K562 (cell line): Measurements from ENCODE around the gene APOM. TPM values are rescaled to one million over a fixed set of nuclear protein-coding genes. Genes with fewer than 3 reads are reported as not detected.

Experiments used
- ADNP ChIP-seq: fragments of 200-800 bp; sonication (Bioruptor generic); IDR thresholded peaks from 2 replicates; pipeline ENCODE4 v1.6.1; 2016; ENCODE audit warnings: missing genetic modification characterization, missing compliant biosample characterization
- BRCA1 ChIP-seq, 2 experiments: fragments of 450-650 bp in 1 of 2; sonication (generic) in 1 of 2; formaldehyde crosslinking in 1 of 2; IDR thresholded peaks; 2 replicates each; pipeline versions ENCODE4 v1.5.0 to v1.6.1; 2017 to 2020; ENCODE audit warnings: mild to moderate bottlenecking in 1 of 2, missing genetic modification reagents in 1 of 2
- HDAC1 ChIP-seq, 2 experiments: fragments of 450-650 bp; IDR thresholded peaks; 2 replicates each; pipeline ENCODE4 v1.6.1; 2016 to 2017; ENCODE audit warnings: inconsistent platforms in 1 of 2, mild to moderate bottlenecking in 1 of 2, moderate library complexity in 1 of 2
- HDAC3 ChIP-seq: fragments of 450-650 bp; IDR thresholded peaks from 2 replicates; pipeline ENCODE4 v1.6.1; 2018; ENCODE audit warnings: borderline replicate concordance, mild to moderate bottlenecking, moderate library complexity; ENCODE audit not compliant: partially characterized antibody
- HMGN3 ChIP-seq: IDR thresholded peaks from 2 replicates; pipeline ENCODE4 v1.6.1; 2011; ENCODE audit warnings: borderline replicate concordance, low read depth, mild to moderate bottlenecking, mixed read lengths, low read length; ENCODE audit not compliant: insufficient read length; ENCODE audit errors: extremely low read depth
- KDM1A ChIP-seq, 2 experiments: fragments of 450-650 bp; IDR thresholded peaks; 2 replicates each; pipeline ENCODE4 v1.6.1; 2016; ENCODE audit warnings: mild to moderate bottlenecking in 2 of 2
- MEF2D ChIP-seq: conservative IDR thresholded peaks from 2 replicates; pipeline ENCODE4 v1.6.1; 2016; ENCODE audit warnings: low read depth, missing genetic modification characterization, missing compliant biosample characterization
- MIER1 ChIP-seq: fragments of 450-650 bp; IDR thresholded peaks from 2 replicates; pipeline ENCODE4 v1.6.1; 2016; ENCODE audit warnings: antibody characterized with exemption, mild to moderate bottlenecking, low read depth
- MITF ChIP-seq: IDR thresholded peaks from 2 replicates; pipeline ENCODE4 v1.6.1; 2014; ENCODE audit warnings: antibody characterized with exemption
- PRMT5 ChIP-seq: sonication (generic); formaldehyde crosslinking; IDR thresholded peaks from 2 replicates; pipeline ENCODE4 v1.5.0; 2020; ENCODE audit warnings: missing genetic modification reagents
- SOX6 ChIP-seq: fragments of 450-650 bp; IDR thresholded peaks from 2 replicates; pipeline ENCODE4 v1.6.1; 2014; ENCODE audit warnings: mild to moderate bottlenecking
- SRSF1 ChIP-seq: fragments of 200-400 bp; formaldehyde crosslinking; IDR thresholded peaks from 2 replicates; pipeline ENCODE4 v1.6.1; 2017; ENCODE audit warnings: mild to moderate bottlenecking, low read depth, low read length, moderate library complexity
- TAF9B ChIP-seq: fragments of 450-650 bp; IDR thresholded peaks from 2 replicates; pipeline ENCODE4 v1.6.1; 2018; ENCODE audit warnings: mild to moderate bottlenecking; ENCODE audit not compliant: partially characterized antibody
- TBP ChIP-seq: optimal IDR thresholded peaks from 2 replicates; pipeline ENCODE3; 2011; ENCODE audit warnings: low read depth, low read length, improper control_type of control experiment
- THRAP3 ChIP-seq: fragments of 450-650 bp; IDR thresholded peaks from 2 replicates; pipeline ENCODE4 v1.6.1; 2016; ENCODE audit warnings: mild to moderate bottlenecking, inconsistent platforms, borderline replicate concordance
- ZBTB8A ChIP-seq: fragments of 450-650 bp; IDR thresholded peaks from 2 replicates; pipeline ENCODE4 v1.6.1; 2018; ENCODE audit warnings: mild to moderate bottlenecking, moderate library complexity; ENCODE audit not compliant: partially characterized antibody
- ZC3H8 ChIP-seq: fragments of 450-650 bp; IDR thresholded peaks from 2 replicates; pipeline ENCODE4 v1.6.1; 2017
- ZNF146 ChIP-seq: IDR thresholded peaks from one replicate; pipeline ENCODE4 v1.6.1; 2018; ENCODE audit warnings: missing compliant biosample characterization; ENCODE audit not compliant: unreplicated experiment
- ZNF232 ChIP-seq: sonication (generic); formaldehyde crosslinking; IDR thresholded peaks from 2 replicates; pipeline ENCODE4 v1.8.0; 2022; ENCODE audit warnings: mild to moderate bottlenecking, missing genetic modification reagents
- polyA plus RNA-seq, 8 experiments: library from polyadenylated mRNA; depleted of rRNA in 4 of 8; stranded (reverse) in 5 of 8; unstranded in 3 of 8; fragments of >200 nt; fragmentation: Nextera tagmentation in 2 of 8; fragmentation: Illumina TruSeq in 1 of 8; extraction: Ambion mirVana in 2 of 8; extraction: Trizol in 1 of 8; gene quantifications; 2 replicates each; pipeline versions ENCODE4 v1.2.1 to v1.2.3, GENCODE V29; 2011 to 2014; ENCODE audit warnings: inconsistent platforms in 1 of 8, missing spikeins in 1 of 8
- total RNA-seq, 7 experiments: library from RNA; depleted of rRNA in 6 of 7; stranded (reverse); fragments of >200 nt in 6 of 7; fragmentation: Illumina TruSeq in 2 of 7; extraction: Trizol in 2 of 7; gene quantifications; 2 replicates each; pipeline versions ENCODE4 v1.2.1 to v1.2.3, GENCODE V29; 2011 to 2021; ENCODE audit warnings: low replicate concordance in 1 of 7
- TF ChIP-seq, protein P1 (sequence below): fragments of 150-350 bp; conservative IDR thresholded peaks from 2 replicates; pipeline ENCODE4 v1.6.1; 2014; ENCODE audit warnings: low read length
- TF ChIP-seq, protein P2 (sequence below), 2 experiments: fragments of 450-650 bp; conservative IDR thresholded peaks; 2 replicates each; pipeline ENCODE4 v1.6.1; 2017; ENCODE audit warnings: mild to moderate bottlenecking in 2 of 2, moderate library complexity in 2 of 2
- TF ChIP-seq, protein P3 (sequence below), 2 experiments: fragments of 450-650 bp in 1 of 2; sonication (generic) in 1 of 2; formaldehyde crosslinking; conservative IDR thresholded peaks; 2 replicates each; pipeline versions ENCODE4 v1.4.0 to v1.8.1; 2020 to 2022; ENCODE audit warnings: mild to moderate bottlenecking in 1 of 2, missing genetic modification reagents in 1 of 2

The APOM gene
- total and polyA plus RNA-seq, 9 of the 15 experiments (the other 6 are each of a cell fraction or from before 2014, with no cell fraction given): 5.7 to 24.3 (median 10.4) TPM

DNA sequence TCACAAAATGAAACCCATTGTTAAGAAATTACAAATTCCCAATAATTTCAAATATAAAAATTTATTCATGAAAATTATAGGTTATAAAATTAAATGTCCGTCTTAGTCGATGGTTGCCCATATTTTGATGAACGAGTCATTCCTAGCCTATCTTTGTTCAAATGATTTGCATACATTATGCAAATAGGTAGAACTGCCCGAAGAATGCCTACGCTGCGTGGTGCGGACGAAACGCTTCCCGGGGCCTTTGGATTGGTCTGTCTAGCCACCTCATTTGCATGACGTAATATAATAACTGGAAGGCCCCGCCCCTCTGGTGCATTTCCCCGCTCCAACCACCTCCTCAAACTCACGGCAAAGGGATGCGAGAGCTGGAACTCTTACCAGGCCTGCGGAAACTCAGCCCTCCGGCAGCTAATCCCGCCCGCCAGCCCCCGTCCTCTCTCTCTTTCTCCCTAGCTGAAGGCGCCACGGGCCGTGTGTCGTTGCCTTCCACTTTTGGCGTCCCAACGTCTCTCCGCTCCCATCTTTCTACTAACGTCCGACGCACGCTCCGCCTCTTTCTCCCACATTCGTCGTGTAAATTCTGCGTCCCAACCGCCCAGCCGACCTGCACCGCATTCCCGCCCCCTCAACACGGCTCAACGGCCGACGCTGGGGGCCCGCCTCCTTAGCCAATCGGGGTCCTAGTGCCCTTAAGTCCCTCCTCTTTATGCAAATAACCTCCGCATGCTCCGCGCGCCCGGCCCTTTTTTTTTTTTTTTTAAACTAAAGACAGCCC, 35.7 kb upstream of the APOM start (continued):
- TF ChIP-seq, protein P1, sequence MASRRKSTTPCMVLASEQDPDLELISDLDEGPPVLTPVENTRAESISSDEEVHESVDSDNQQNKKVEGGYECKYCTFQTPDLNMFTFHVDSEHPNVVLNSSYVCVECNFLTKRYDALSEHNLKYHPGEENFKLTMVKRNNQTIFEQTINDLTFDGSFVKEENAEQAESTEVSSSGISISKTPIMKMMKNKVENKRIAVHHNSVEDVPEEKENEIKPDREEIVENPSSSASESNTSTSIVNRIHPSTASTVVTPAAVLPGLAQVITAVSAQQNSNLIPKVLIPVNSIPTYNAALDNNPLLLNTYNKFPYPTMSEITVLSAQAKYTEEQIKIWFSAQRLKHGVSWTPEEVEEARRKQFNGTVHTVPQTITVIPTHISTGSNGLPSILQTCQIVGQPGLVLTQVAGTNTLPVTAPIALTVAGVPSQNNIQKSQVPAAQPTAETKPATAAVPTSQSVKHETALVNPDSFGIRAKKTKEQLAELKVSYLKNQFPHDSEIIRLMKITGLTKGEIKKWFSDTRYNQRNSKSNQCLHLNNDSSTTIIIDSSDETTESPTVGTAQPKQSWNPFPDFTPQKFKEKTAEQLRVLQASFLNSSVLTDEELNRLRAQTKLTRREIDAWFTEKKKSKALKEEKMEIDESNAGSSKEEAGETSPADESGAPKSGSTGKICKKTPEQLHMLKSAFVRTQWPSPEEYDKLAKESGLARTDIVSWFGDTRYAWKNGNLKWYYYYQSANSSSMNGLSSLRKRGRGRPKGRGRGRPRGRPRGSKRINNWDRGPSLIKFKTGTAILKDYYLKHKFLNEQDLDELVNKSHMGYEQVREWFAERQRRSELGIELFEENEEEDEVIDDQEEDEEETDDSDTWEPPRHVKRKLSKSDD: 0 out of 2 replicates have a peak, but pooled peaks have one; percentile 20
- TF ChIP-seq TAF9B: peak; percentile 88
- no peak for TF ChIP-seq MIER1
- no peak for TF ChIP-seq ZBTB8A
- no peak for TF ChIP-seq SRSF1
- peak in 1 of 2 experiments; percentile 93; a peak in 2 of 4 replicates for TF ChIP-seq HDAC1 (IDR thresholded peaks at IDR 0.05)
- TF ChIP-seq, protein P2, sequence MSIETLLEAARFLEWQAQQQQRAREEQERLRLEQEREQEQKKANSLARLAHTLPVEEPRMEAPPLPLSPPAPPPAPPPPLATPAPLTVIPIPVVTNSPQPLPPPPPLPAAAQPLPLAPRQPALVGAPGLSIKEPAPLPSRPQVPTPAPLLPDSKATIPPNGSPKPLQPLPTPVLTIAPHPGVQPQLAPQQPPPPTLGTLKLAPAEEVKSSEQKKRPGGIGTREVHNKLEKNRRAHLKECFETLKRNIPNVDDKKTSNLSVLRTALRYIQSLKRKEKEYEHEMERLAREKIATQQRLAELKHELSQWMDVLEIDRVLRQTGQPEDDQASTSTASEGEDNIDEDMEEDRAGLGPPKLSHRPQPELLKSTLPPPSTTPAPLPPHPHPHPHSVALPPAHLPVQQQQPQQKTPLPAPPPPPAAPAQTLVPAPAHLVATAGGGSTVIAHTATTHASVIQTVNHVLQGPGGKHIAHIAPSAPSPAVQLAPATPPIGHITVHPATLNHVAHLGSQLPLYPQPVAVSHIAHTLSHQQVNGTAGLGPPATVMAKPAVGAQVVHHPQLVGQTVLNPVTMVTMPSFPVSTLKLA (conservative IDR thresholded peaks at IDR 0.05): peak; percentile 71 to 90
- peak; percentile 56; the same call in 1 of the 2 replicates for TF ChIP-seq SOX6
- no peak for TF ChIP-seq ZNF146 (CRISPR knock-in tag)
- TF ChIP-seq MITF: no peak
- TF ChIP-seq TBP: peak; percentile 93
- TF ChIP-seq ZC3H8: no peak
- no peak for TF ChIP-seq THRAP3
- no peak for TF ChIP-seq ZNF232 (CRISPR knock-in tag)
- TF ChIP-seq HDAC3: peak; percentile 14
- no peak for TF ChIP-seq ADNP (tag)
- TF ChIP-seq BRCA1 (IDR thresholded peaks at IDR 0.05): no peak
- no peak for TF ChIP-seq BRCA1 (CRISPR knock-in tag; IDR thresholded peaks at IDR 0.05)
- 0 out of 2 replicates have a peak, but pooled peaks have one; percentile 24 for TF ChIP-seq MEF2D (tag)
- TF ChIP-seq HMGN3: peak; percentile 88
- no peak for TF ChIP-seq PRMT5 (CRISPR knock-in tag)
- no peak for TF ChIP-seq KDM1A (IDR thresholded peaks at IDR 0.05)
- TF ChIP-seq, protein P3, sequence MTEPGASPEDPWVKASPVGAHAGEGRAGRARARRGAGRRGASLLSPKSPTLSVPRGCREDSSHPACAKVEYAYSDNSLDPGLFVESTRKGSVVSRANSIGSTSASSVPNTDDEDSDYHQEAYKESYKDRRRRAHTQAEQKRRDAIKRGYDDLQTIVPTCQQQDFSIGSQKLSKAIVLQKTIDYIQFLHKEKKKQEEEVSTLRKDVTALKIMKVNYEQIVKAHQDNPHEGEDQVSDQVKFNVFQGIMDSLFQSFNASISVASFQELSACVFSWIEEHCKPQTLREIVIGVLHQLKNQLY (CRISPR knock-in tag; conservative IDR thresholded peaks at IDR 0.05): peak; percentile 75 to 80; a peak in 2 of 4 replicates
